ENCODE results near the gene CREBRF.
"Not testable (repeated sequence)": the region's sequence is repeated elsewhere in the genome, so short reads cannot be mapped to it uniquely, and the experiment has no call there.

The CREBRF gene

GRCh38 chr5:173089581-173089980, 33.4 kb downstream of the CREBRF start:
- DNase-seq (ENCODE audit: low spot score), result no peak

- no peak for DNase-seq (ENCODE audit: low spot score)
These were observed 34.5 kb downstream of the CREBRF start for GRCh38 chr5:173090639-173091038.

- no peak for DNase-seq (ENCODE audit: low spot score)
These were observed 35.8 kb downstream of the CREBRF start for GRCh38 chr5:173091981-173092380.

GRCh38 chr5:173093606-173094005, 37.5 kb downstream of the CREBRF start:
- no peak for DNase-seq (ENCODE audit: low spot score)

- no peak for DNase-seq (ENCODE audit: low spot score)
These were observed 38.0 kb downstream of the CREBRF start for GRCh38 chr5:173094012-173094661.

GRCh38 chr5:173098787-173099186, 42.6 kb downstream of the CREBRF start:
- DNase-seq (ENCODE audit: low spot score), result no peak

GRCh38 chr5:173099461-173099860, 43.3 kb downstream of the CREBRF start:
- no peak for DNase-seq (ENCODE audit: low spot score)

- DNase-seq (ENCODE audit: low spot score), result no peak
These were observed 45.1 kb downstream of the CREBRF start for GRCh38 chr5:173101245-173101644.

- DNase-seq (ENCODE audit: low spot score), result no peak
These were observed 47.3 kb downstream of the CREBRF start for GRCh38 chr5:173103411-173103810.

GRCh38 chr5:173108914-173109313, 52.8 kb downstream of the CREBRF start:
- no peak for DNase-seq (ENCODE audit: low spot score)

GRCh38 chr5:173114536-173114935, 58.4 kb downstream of the CREBRF start:
- no peak for DNase-seq (ENCODE audit: low spot score)

- no peak for DNase-seq (ENCODE audit: low spot score)
These were observed 63.6 kb downstream of the CREBRF start for GRCh38 chr5:173119719-173120118.

- no peak for DNase-seq (ENCODE audit: low spot score)
These were observed 67.3 kb downstream of the CREBRF start for GRCh38 chr5:173123416-173123815.

GRCh38 chr5:173132166-173132565, 76.0 kb downstream of the CREBRF start:
- DNase-seq (ENCODE audit: low spot score), result not testable (repeated sequence)

GRCh38 chr5:173138707-173139106, 82.6 kb downstream of the CREBRF start:
- no peak for DNase-seq (ENCODE audit: low spot score)

GRCh38 chr5:173139631-173140030, 83.5 kb downstream of the CREBRF start:
- DNase-seq (ENCODE audit: low spot score), result no peak

GRCh38 chr5:173140769-173141168, 84.6 kb downstream of the CREBRF start:
- DNase-seq (ENCODE audit: low spot score), result no peak

GRCh38 chr5:173143567-173143966, 87.4 kb downstream of the CREBRF start:
- no peak for DNase-seq (ENCODE audit: low spot score)

- peak; percentile 97 for DNase-seq (ENCODE audit: low spot score)
These were observed 88.3 kb downstream of the CREBRF start, which contains the start of gene BNIP1 for GRCh38 chr5:173144200-173145176. BNIP1 (plus strand) TSS chr5:173144531; CDS start chr5:173144546, 15 bp downstream.

GRCh38 chr5:173148354-173148753, 92.2 kb downstream of the CREBRF start:
- no peak for DNase-seq (ENCODE audit: low spot score)

- no peak for DNase-seq (ENCODE audit: low spot score)
These were observed 96.4 kb downstream of the CREBRF start for GRCh38 chr5:173152547-173152946.

- no peak for DNase-seq (ENCODE audit: low spot score)
These were observed 97.7 kb downstream of the CREBRF start for GRCh38 chr5:173153842-173154241.

- DNase-seq (ENCODE audit: low spot score), result peak; percentile 79
These were observed 98.5 kb downstream of the CREBRF start for GRCh38 chr5:173154619-173155018.

Data from SW480 (cell line).